ENCODE measurements around the gene NDUFA6. TPM values are rescaled to one million over a fixed set of nuclear protein-coding genes. Genes with fewer than 3 reads are reported as not detected.
A peak's percentile ranks its signal among the peaks of the same experiment; 100 is the strongest.

The NDUFA6 gene
- total RNA-seq, 1 donor from 2014 or later, result 46.2 TPM

DNA sequence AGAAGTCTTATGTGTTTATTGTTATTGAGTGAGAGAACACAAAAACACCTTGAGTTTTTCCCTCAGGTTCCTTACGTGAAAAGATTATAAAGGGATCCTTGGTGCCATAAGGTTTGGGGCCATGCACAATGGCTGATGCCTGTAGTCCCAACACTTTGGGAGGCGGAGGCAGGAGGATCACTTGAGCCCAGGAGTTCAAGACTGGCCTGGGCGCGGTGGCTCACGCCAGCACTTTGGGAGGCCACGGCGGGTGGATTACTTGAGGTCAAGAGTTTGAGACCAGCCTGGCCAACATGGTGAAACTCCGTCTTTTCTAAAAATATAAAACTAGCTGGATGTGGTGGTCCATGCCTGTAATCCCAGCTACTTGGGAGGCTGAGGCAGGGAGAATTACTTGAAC lies 5.7 kb downstream of the NDUFA6 start:
- H3K4me1 ChIP-seq, result peaks cover 19% of the 10 kb centered on the region
- no peak for DNase-seq
- H3K36me3 ChIP-seq, result peaks cover 54% of the 10 kb centered on the region
- TF ChIP-seq, protein P1, sequence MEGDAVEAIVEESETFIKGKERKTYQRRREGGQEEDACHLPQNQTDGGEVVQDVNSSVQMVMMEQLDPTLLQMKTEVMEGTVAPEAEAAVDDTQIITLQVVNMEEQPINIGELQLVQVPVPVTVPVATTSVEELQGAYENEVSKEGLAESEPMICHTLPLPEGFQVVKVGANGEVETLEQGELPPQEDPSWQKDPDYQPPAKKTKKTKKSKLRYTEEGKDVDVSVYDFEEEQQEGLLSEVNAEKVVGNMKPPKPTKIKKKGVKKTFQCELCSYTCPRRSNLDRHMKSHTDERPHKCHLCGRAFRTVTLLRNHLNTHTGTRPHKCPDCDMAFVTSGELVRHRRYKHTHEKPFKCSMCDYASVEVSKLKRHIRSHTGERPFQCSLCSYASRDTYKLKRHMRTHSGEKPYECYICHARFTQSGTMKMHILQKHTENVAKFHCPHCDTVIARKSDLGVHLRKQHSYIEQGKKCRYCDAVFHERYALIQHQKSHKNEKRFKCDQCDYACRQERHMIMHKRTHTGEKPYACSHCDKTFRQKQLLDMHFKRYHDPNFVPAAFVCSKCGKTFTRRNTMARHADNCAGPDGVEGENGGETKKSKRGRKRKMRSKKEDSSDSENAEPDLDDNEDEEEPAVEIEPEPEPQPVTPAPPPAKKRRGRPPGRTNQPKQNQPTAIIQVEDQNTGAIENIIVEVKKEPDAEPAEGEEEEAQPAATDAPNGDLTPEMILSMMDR (IDR thresholded peaks at IDR 0.05), result no peak
- H3K27ac ChIP-seq, result no peak overlapping the region
- intact Hi-C loops (cut with DNase I), result no loop called here
- H3K27me3 ChIP-seq, result no peaks in the 10 kb centered on the region
- no peak overlapping the region for H3K4me3 ChIP-seq
- no peaks in the 10 kb centered on the region for H3K9me3 ChIP-seq
- ATAC-seq, result no peak

DNA sequence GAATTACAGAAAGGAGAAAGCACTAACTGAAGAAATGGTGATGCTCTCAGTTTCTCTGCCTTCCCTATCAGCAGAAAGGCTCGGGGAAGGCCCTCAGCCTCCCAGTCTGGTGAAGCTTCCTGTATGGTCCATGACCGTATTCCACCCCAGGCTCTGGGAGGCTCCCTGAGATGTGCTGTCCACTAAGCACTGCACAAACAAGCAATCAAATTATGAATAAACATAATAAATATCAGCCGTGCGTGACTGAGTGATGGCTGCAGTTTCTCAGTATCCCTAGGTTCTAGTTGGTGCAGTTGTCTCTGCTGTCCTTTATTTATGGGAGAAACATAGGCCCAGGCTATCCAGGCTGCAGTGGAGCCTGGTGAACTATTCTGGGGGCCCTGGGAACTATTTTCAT lies 7.5 kb downstream of the NDUFA6 start:
- Histone ChIP-seq H3K27ac (no peak overlapping the region), H3K4me3 (no peak overlapping the region), H3K4me1 (peaks cover 24% of the 10 kb centered on the region), H3K9me3 (no peaks in the 10 kb centered on the region), H3K36me3 (peaks cover 54% of the 10 kb centered on the region), H3K27me3 (no peaks in the 10 kb centered on the region)
- TF ChIP-seq, protein P1 (IDR thresholded peaks at IDR 0.05), result no peak
- DNase-seq, result no peak
- ATAC-seq, result no peak
- intact Hi-C loops (cut with DNase I), result no loop called here

DNA sequence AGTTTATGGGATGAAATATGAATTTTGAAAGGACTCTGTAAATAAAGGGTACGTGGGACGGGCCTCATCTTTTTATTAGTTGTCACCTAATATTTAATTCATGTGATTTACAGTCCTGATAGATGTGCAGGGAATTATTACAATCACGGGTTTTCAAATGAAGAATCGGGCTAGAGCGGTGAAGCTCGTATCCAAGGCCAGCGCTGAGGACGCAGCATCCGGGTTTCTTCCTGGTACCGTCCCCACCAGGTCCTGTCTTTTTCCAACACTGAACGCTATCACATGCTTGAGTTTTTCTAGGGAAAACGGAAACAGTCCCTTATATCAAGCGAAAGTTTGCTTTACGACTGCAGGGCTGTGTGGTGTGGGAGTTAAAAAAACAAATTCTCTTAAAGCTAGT lies 10.3 kb downstream of the NDUFA6 start:
- DNase-seq (peak; percentile 62), ATAC-seq (no peak)
- Histone ChIP-seq H3K27ac (peak overlapping the region; percentile 99), H3K9me3 (no peaks in the 10 kb centered on the region), H3K4me1 (peaks cover 28% of the 10 kb centered on the region), H3K27me3 (no peaks in the 10 kb centered on the region), H3K4me3 (peak overlapping the region; percentile 82), H3K36me3 (peaks cover 31% of the 10 kb centered on the region)
- intact Hi-C loops (cut with DNase I), result no loop called here
- TF ChIP-seq, protein P1 (IDR thresholded peaks at IDR 0.05), result no peak

DNA sequence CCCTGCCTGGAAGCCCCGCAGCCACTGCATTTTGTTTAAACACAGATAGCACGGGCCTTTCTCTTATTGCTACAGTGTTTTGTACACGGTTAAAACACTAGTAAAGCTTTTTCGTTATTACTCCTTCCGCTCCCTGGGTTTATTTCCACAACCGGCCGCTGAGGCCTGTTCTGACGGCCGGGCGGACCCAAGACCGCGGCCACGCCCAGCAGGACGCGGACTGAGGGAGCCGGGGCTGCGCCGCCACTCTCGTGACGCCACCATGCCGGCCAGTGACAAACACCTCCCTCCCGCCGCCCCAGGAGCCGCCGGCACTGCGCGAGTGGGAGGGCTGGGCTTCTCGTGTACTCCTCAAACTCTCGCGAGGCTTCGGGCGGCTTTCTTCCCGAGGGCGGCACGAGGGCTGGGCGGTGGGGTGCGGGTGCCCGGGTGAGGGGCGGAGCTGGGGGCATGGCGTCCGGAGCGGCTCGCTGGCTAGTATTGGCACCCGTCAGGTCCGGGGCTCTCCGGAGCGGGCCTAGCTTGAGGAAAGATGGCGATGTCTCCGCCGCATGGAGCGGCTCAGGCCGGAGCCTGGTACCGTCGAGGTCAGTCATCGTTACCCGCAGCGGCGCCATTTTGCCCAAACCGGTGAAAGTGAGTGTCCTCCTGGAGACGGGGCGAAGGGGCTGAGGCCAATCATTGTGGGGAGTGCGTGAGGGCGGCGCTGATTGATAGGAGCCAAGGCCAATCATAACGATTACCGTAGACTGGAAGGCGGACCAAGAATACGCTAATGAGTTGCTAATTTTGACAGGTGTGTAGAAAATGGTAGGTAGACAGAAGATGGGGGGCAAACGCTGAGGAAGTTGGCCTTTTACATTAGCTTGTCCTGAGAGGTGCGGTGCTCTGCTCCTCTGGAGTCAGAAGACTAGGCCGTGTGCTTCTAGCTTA lies 11.0 kb downstream of the NDUFA6 start, which contains the start of gene SMDT1:
TSS of gene SMDT1 (plus strand) at position 382 of the 933 bp plus-strand sequence. CDS start at position 451, 69 bp downstream.
- Histone ChIP-seq H3K36me3 (peaks cover 24% of the 10 kb centered on the region), H3K4me3 (peak within 1 kb of the TSS; percentile 82), H3K27ac (peak within 1 kb of the TSS; percentile 99), H3K27me3 (no peaks in the 10 kb centered on the region), H3K4me1 (peaks cover 34% of the 10 kb centered on the region), H3K9me3 (no peaks in the 10 kb centered on the region)
- intact Hi-C loops (cut with DNase I), result no loop called here
- DNase-seq (peak; percentile 100), ATAC-seq (peak; percentile 94)
- TF ChIP-seq, protein P1 (IDR thresholded peaks at IDR 0.05), result no peak

DNA sequence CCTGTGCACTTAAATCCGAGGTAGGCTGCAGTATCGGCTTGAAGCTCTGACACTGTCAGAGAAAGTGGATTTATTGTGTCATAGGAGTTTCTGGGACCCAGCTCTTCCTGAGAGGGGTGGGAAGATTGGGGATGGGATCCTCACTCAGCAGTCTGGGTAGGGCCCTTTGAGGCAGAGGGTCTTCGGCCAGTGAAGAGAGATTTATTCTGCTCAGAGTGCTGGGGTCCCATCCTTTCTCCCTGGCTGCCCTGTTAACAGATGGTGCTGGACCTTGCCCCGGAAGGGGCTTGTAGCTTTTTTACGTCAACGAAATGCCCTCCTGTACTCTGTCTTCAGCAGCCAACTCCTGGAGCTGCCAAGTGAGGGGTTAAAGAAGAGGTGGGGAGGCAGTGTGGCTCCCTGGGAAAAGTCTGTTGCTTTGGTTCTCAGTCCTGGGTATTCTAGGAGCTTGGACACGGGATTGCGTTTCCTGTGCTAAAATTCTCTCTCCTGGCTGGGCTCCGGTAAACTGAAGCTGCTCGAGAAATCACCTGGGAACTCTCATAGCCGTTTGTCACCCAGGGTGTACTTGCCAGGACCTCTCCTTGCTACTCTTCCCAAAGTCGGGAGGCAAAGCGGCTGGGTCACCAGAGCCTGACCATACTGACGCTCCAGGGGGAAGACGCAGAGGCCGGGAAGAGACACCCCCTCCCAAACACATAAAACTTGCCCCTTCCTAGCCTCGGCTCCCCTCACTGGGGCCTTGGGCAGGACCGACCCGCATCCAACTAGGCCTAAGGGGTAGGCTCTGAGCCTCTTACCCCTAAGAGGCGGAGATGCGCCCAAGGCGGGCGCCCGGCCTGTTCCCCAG lies 11.9 kb downstream of the NDUFA6 start:
- intact Hi-C loops (cut with DNase I), result no loop called here
- H3K36me3 ChIP-seq, result peaks cover 17% of the 10 kb centered on the region
- peaks cover 37% of the 10 kb centered on the region for H3K4me1 ChIP-seq
- TF ChIP-seq, protein P1 (IDR thresholded peaks at IDR 0.05), result no peak
- peak; percentile 2 for ATAC-seq
- no peaks in the 10 kb centered on the region for H3K27me3 ChIP-seq
- H3K9me3 ChIP-seq, result no peaks in the 10 kb centered on the region
- peak overlapping the region; percentile 99 for H3K27ac ChIP-seq
- no peak for DNase-seq
- H3K4me3 ChIP-seq, result peak overlapping the region; percentile 82
